ENCODE results near the gene DHRS1.

Gene DHRS1

DNA sequence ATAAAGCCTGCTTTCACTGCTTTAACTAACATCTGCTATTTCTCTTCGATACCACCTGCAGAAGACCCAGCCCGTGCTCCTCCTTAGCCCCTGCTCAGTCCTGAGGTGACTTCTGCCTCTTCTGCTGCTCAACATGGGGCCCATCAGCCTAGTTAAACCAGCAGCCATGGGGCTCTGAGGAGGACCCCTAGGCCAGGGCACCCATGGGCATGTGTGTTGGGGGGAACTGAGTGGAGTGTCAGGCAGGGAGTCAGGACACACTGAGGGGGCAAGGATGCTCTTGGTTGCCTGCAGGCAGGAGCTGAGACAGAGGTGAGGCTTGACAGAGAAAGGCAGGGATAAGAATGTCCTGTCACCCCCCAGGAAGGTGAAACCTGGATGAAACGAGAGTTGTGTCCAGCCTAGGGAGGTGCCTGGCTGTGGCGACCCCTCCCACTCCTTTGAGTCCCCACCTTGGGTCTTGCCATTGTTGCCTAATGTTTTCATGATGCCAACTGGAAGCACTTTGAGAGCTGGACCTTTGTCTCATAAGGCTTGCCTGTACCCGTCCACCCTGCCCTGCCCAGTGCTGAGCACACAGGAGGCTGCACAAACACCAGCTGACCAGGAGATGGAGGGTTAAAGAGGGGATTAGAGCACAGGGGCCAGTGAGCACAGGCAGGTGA, 15.7 kb downstream of the DHRS1 start:
- TF ChIP-seq, protein P1, sequence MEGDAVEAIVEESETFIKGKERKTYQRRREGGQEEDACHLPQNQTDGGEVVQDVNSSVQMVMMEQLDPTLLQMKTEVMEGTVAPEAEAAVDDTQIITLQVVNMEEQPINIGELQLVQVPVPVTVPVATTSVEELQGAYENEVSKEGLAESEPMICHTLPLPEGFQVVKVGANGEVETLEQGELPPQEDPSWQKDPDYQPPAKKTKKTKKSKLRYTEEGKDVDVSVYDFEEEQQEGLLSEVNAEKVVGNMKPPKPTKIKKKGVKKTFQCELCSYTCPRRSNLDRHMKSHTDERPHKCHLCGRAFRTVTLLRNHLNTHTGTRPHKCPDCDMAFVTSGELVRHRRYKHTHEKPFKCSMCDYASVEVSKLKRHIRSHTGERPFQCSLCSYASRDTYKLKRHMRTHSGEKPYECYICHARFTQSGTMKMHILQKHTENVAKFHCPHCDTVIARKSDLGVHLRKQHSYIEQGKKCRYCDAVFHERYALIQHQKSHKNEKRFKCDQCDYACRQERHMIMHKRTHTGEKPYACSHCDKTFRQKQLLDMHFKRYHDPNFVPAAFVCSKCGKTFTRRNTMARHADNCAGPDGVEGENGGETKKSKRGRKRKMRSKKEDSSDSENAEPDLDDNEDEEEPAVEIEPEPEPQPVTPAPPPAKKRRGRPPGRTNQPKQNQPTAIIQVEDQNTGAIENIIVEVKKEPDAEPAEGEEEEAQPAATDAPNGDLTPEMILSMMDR (IDR thresholded peaks at IDR 0.05; ENCODE audit: control insufficient read depth, insufficient read depth, low read depth, low read length, missing control alignments): no peak
- no peak overlapping the region for H3K4me3 ChIP-seq (ENCODE audit: control insufficient read depth, low read depth, low read length)
- no peak for DNase-seq (ENCODE audit: low read depth)

DNA sequence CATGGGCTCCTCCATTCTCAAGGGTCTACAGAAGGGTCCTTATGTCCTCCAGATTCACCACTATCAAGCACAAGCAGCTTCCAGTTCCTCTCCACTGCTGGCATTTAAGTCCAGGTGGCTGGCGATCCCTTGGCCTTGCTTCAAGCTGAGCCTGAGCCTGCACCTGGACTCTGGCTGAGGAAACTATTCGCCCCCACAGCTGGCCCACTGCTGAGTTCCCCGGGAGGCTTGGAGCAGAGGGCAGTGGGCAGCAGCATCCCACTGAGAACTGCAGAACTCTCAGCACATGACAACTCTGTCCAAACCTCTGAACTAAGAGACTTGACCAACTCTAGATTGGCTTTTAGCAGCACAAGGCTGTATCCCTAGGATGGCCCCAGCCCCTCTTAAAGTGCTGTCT, 16.8 kb downstream of the DHRS1 start:
- no peak for DNase-seq (ENCODE audit: low read depth)
- H3K4me3 ChIP-seq (ENCODE audit: control insufficient read depth, low read depth, low read length): no peak overlapping the region
- TF ChIP-seq, protein P1 (IDR thresholded peaks at IDR 0.05; ENCODE audit: control insufficient read depth, insufficient read depth, low read depth, low read length, missing control alignments): no peak

DNA sequence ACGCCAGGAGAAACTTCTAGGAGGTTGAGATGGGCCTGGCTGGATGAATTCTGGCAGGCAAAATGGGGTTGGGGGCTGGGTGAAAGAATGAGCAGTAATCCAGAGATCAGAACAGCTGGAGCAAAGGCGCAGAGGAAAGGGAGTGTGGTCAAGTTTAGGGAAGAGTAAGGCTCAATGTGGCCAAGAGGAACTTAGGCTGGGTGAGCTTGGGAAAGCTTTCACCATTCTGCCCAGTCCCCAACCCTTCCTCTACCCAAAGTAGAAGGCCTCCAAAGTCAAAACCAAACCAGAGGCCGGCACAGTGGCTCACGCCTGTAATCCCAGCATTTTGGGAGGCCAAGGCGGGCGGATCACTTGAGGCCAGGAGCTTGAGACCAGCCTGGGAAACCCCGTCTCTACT, 17.9 kb downstream of the DHRS1 start:
- H3K4me3 ChIP-seq (ENCODE audit: control insufficient read depth, low read depth, low read length): no peak overlapping the region
- TF ChIP-seq, protein P1 (IDR thresholded peaks at IDR 0.05; ENCODE audit: control insufficient read depth, insufficient read depth, low read depth, low read length, missing control alignments): no peak
- no peak for DNase-seq (ENCODE audit: low read depth)

DNA sequence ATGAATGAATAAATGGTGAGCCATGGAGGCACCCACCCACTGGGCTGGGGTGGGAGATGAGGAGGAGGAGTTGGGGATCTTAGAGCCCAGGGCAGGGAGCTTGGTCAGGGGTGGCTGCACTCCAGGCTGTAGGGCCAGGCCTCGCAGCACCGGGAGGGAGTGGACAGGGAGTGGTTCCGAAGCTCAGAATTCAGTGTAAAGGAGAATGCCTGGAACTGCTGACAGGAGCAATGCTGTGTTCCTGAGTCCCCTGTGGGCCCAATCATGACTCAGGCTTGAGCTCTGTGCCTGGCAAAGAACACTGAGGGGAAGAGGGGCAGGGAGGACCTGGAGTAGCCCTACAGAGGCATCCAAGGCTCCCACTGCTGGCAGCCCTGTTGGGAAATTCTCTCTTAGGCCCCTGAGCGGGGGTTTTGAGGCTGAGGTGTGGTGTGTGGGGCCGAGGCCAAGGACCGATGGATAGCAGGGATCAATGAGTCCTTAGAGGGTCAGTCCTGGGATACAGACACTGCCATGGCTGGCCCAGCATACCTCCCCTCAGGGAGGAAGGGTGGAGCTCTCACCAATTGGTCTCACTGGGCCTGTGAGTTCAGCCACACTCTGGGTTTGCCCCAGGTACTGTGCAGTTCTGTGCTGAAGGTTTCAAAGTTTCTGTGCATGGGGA, 18.7 kb downstream of the DHRS1 start:
- TF ChIP-seq, protein P1 (IDR thresholded peaks at IDR 0.05; ENCODE audit: control insufficient read depth, insufficient read depth, low read depth, low read length, missing control alignments): no peak
- no peak overlapping the region for H3K4me3 ChIP-seq (ENCODE audit: control insufficient read depth, low read depth, low read length)
- DNase-seq (ENCODE audit: low read depth): no peak

DNA sequence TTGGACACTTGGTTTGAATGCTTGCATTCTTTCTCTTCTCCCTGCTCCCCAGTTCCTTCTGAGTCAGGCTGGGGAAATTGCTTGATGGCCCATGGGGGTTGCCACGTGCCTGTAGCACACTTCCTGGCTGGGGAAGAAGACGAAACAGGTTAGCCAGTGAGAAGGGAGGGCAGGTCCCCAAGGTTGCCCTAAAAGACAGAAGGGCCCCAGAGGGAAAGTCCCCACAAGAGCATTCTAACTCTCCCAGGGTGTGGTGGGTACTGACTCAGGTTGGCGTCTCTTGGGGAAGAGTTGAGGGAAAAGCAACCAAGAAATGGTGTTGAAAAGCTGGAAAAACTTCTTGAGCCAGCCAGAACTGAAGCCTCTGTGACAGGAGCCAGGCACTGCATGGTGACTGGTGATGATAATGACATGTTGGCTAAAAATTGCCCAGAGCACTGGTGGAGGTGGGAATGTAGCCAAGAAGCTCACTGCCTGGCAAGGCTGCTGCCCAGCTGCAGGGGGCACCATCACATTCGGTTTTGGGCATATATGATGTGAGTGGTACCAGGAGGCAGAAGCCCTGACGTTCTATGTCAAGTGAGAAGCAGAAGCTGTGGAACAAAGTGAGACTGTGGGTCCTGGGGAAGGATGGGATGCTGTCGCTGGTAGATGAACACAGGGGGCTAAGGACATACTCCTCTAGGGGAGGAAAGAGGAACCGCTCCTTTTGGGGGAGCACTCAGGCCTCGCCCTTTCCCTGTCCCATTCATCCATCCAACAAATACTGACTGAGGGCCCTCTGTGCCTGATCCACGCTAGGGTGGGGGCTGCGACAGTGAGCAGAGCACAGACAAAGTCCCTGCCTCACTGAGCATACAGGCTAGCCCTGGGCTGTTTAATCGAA, 20.0 kb downstream of the DHRS1 start:
- TF ChIP-seq, protein P1 (IDR thresholded peaks at IDR 0.05; ENCODE audit: control insufficient read depth, insufficient read depth, low read depth, low read length, missing control alignments): peak; percentile 17
- DNase-seq (ENCODE audit: low read depth): no peak
- no peak overlapping the region for H3K4me3 ChIP-seq (ENCODE audit: control insufficient read depth, low read depth, low read length)

DNA sequence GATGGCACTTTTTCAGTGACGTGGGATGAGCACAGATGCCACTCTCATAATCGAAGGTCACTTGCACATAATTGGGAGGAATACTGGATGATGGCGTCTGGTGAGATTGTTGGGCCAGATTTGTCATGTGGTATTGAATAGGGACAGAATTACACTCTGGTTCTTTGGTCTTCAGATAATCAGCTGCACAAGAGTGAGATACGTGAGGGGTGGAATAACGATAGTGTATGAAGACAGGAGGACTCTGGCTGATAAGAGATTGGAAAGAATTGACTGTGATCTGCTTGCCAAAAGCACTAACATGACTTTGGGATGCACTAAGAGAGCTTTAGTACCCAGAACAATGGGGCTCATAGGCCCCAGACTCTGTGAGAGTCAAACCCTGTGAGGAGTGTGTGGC, 21.2 kb downstream of the DHRS1 start:
- DNase-seq (ENCODE audit: low read depth): no peak
- TF ChIP-seq, protein P1 (IDR thresholded peaks at IDR 0.05; ENCODE audit: control insufficient read depth, insufficient read depth, low read depth, low read length, missing control alignments): no peak
- H3K4me3 ChIP-seq (ENCODE audit: control insufficient read depth, low read depth, low read length): no peak overlapping the region
